Testis (tissue), 3 donors: ENCODE measurements around the gene ADIRF. TPM values are rescaled to one million over a fixed set of nuclear protein-coding genes. Genes with fewer than 3 reads are reported as not detected.

Source experiments
- DNase-seq: peaks from one replicate; pipeline ENCODE4 v3.0.0-alpha.2; 2019
- H3K27ac ChIP-seq, 2 donors: fragments of 200-600 bp; sonication (generic); one replicate each; pipeline ENCODE4 v1.5.1; 2019
- H3K27me3 ChIP-seq: fragments of 200-600 bp; sonication (generic); one replicate; pipeline ENCODE4 v1.5.1; 2019
- H3K36me3 ChIP-seq: fragments of 200-600 bp; sonication (generic); one replicate; pipeline ENCODE4 v1.5.1; 2017; ENCODE audit warnings: low read depth; ENCODE audit errors: missing control alignments
- H3K4me1 ChIP-seq: fragments of 200-600 bp; sonication (generic); one replicate; pipeline ENCODE4 v1.5.1; 2019
- H3K4me3 ChIP-seq, 2 donors: fragments of 200-600 bp; sonication (generic); one replicate each; pipeline ENCODE4 v1.5.1; 2017 to 2019
- H3K9me3 ChIP-seq: fragments of 200-600 bp; sonication (generic); one replicate; pipeline ENCODE4 v1.5.1; 2017
- CTCF ChIP-seq, 3 experiments: fragments of 450-650 bp in 2 of 3; fragments of 200-600 bp in 1 of 3; sonication (generic) in 1 of 3; IDR thresholded peaks; one replicate each; pipeline ENCODE4 v1.5.1; 2016 to 2019; ENCODE audit warnings: antibody characterized with exemption in 3 of 3, mild to moderate bottlenecking in 2 of 3, moderate library complexity in 1 of 3
- POLR2A ChIP-seq: fragments of 450-650 bp; IDR thresholded peaks from one replicate; pipeline ENCODE4 v1.6.1; 2017; ENCODE audit warnings: antibody characterized with exemption, mild to moderate bottlenecking, moderate library complexity
- WGBS, 2 donors: methylation state at CpG; one replicate each; pipeline ENCODE4 v1.1.5; 2018; 5-methylcytosine and 5-hydroxymethylcytosine counted together
- intact Hi-C: fragments of 100-400 bp; cut with DNase I; formaldehyde crosslinking; loops from one replicate; pipeline ENCODE4 v1.15.1; 2023; ENCODE audit warnings: low total_unique reads
- polyA plus RNA-seq: library from polyadenylated mRNA; stranded (reverse); fragments of 350-450 nt; fragmentation: Illumina TruSeq; extraction: RNeasy Lipid Tissue Mini Kit (QIAGEN cat#74804); gene quantifications from one replicate; pipeline ENCODE4 v1.2.3, GENCODE V29; 2014; ENCODE audit warnings: low read depth, low replicate concordance; ENCODE audit not compliant: insufficient read depth
- total RNA-seq, 2 donors: library from RNA; depleted of rRNA; stranded (reverse); fragments of >200 nt; gene quantifications; one replicate each; pipeline ENCODE4 v1.2.3, GENCODE V29; 2016

ADIRF gene
- total and polyA plus RNA-seq, 3 donors from 2014 or later = 21.4 to 85.6 (median 35.0) TPM

GRCh38 chr10:86956195-86956847 is 12.0 kb upstream of the ADIRF start:
- Histone ChIP-seq H3K27me3 (no peaks in the 10 kb centered on the region), H3K4me1 (peaks cover 64% of the 10 kb centered on the region), H3K9me3 (no peaks in the 10 kb centered on the region), H3K36me3 (no peaks in the 10 kb centered on the region), H3K4me3 (no peak overlapping the region), H3K27ac (peak overlapping the region; percentile 24 to 87)
- DNase-seq = no peak
- TF ChIP-seq CTCF (IDR thresholded peaks at IDR 0.05) (no peak), POLR2A (no peak)
- WGBS, 2 donors = 77 to 79% methylated on average over 5 to 7 of the region's 7 CpGs
- intact Hi-C loops = no loop called here

GRCh38 chr10:86956848-86957448 is 11.3 kb upstream of the ADIRF start:
- no peaks in the 10 kb centered on the region for H3K27me3 ChIP-seq
- H3K36me3 ChIP-seq = no peaks in the 10 kb centered on the region
- H3K9me3 ChIP-seq = no peaks in the 10 kb centered on the region
- 69 to 86% methylated on average over 1 to 7 of the region's 7 CpGs for WGBS, 2 donors
- intact Hi-C loops = no loop called here
- H3K27ac ChIP-seq = peak overlapping the region; percentile 24 to 87
- peaks cover 64% of the 10 kb centered on the region for H3K4me1 ChIP-seq
- no peak for DNase-seq
- H3K4me3 ChIP-seq = no peak overlapping the region
- TF ChIP-seq CTCF (IDR thresholded peaks at IDR 0.05) (no peak), POLR2A (no peak)

GRCh38 chr10:86957471-86958115 is 10.7 kb upstream of the ADIRF start, which contains the start of gene MMRN2:
Gene MMRN2 (minus strand): TSS chr10:86957615. CDS start chr10:86957541, 74 bp downstream.
- Histone ChIP-seq H3K4me3 (no peak within 1 kb of the TSS), H3K9me3 (no peaks in the 10 kb centered on the region), H3K27ac (peak within 1 kb of the TSS; percentile 24 to 87), H3K4me1 (peaks cover 64% of the 10 kb centered on the region), H3K36me3 (no peaks in the 10 kb centered on the region), H3K27me3 (no peaks in the 10 kb centered on the region)
- TF ChIP-seq CTCF (IDR thresholded peaks at IDR 0.05) = no peak
- no peak for TF ChIP-seq POLR2A
- 72 to 78% methylated on average over 8 to 9 of the region's 9 CpGs for WGBS, 2 donors
- no peak for DNase-seq
- intact Hi-C loops = no loop called here

GRCh38 chr10:86958116-86958900 is 10.0 kb upstream of the ADIRF start, which contains the start of gene SNCG:
Gene SNCG (plus strand): TSS chr10:86958599. CDS start chr10:86958698, 99 bp downstream.
- Histone ChIP-seq H3K27ac (peak within 1 kb of the TSS; percentile 46 to 87), H3K27me3 (no peaks in the 10 kb centered on the region), H3K9me3 (no peaks in the 10 kb centered on the region), H3K36me3 (no peaks in the 10 kb centered on the region), H3K4me1 (peaks cover 64% of the 10 kb centered on the region), H3K4me3 (no peak within 1 kb of the TSS)
- WGBS, 2 donors = 49 to 63% methylated on average over 16 to 22 of the region's 22 CpGs
- intact Hi-C loops = no loop called here
- TF ChIP-seq POLR2A (no peak), CTCF (IDR thresholded peaks at IDR 0.05) (no peak)
- DNase-seq = peak; percentile 56
